GM19324 (cell line): Measurements from ENCODE around the gene CNMD.
"Not testable (repeated sequence)": the region's sequence is repeated elsewhere in the genome, so short reads cannot be mapped to it uniquely, and the experiment has no call there.

Experiments used
- ATAC-seq: cut with Tn5 transposase; IDR thresholded peaks from one replicate; pipeline ENCODE4 v1.9.1; 2021; ENCODE audit warnings: mild to moderate bottlenecking, moderate library complexity; ENCODE audit not compliant: unreplicated experiment, low FRiP score

Gene CNMD

GRCh38 chr13:52701728-52702465, 37.7 kb downstream of the CNMD start:
- ATAC-seq = no peak

- ATAC-seq = no peak
Observed at GRCh38 chr13:52696566-52696965, 43.1 kb downstream of the CNMD start.

GRCh38 chr13:52695856-52696255, 43.8 kb downstream of the CNMD start:
- ATAC-seq = no peak

GRCh38 chr13:52686376-52686775, 53.2 kb downstream of the CNMD start:
- no peak for ATAC-seq

- not testable (repeated sequence) for ATAC-seq
Observed at GRCh38 chr13:52685806-52686205, 53.8 kb downstream of the CNMD start.

GRCh38 chr13:52677823-52678222, 61.8 kb downstream of the CNMD start:
- no peak for ATAC-seq

GRCh38 chr13:52673465-52673864, 66.2 kb downstream of the CNMD start:
- ATAC-seq = no peak

- ATAC-seq = no peak
Observed at GRCh38 chr13:52670726-52671125, 68.9 kb downstream of the CNMD start.

GRCh38 chr13:52669677-52670076, 69.9 kb downstream of the CNMD start:
- no peak for ATAC-seq

- no peak for ATAC-seq
Observed at GRCh38 chr13:52665325-52665724, 74.3 kb downstream of the CNMD start.

GRCh38 chr13:52664272-52664671, 75.3 kb downstream of the CNMD start:
- no peak for ATAC-seq

- no peak for ATAC-seq
Observed at GRCh38 chr13:52659340-52659739, 80.3 kb downstream of the CNMD start.
